SK-N-SH treated with all-trans-retinoic acid at 6 μM for 48 hours (cell line): ENCODE results near the gene SESN2.
"Not testable (repeated sequence)": the region's sequence is repeated elsewhere in the genome, so short reads cannot be mapped to it uniquely, and the experiment has no call there.

Experiments used
- ATAC-seq: fragments of 200-7000 bp; cut with Tn5 transposase; 3 replicates; pipeline ENCODE4 v1.9.1; 2020; ENCODE audit warnings: mild to moderate bottlenecking, moderate library complexity
- ARNTL ChIP-seq: fragments of 450-650 bp; formaldehyde crosslinking; IDR thresholded peaks from 2 replicates; pipeline ENCODE4 v1.5.0; 2020; ENCODE audit warnings: low read depth, mild to moderate bottlenecking, moderate library complexity, borderline replicate concordance
- BACH2 ChIP-seq: fragments of 250-450 bp; sonication (Bioruptor Pico); IDR thresholded peaks from 2 replicates; pipeline ENCODE4 v1.9.0; 2021; ENCODE audit warnings: mild to moderate bottlenecking, borderline replicate concordance
- CSDC2 ChIP-seq: fragments of 250-450 bp; sonication (Bioruptor Pico); IDR thresholded peaks from 2 replicates; pipeline ENCODE4 v1.5.0; 2020; ENCODE audit warnings: mild to moderate bottlenecking, moderate library complexity
- ESRRG ChIP-seq: fragments of 250-450 bp; sonication (Bioruptor Pico); IDR thresholded peaks from 2 replicates; pipeline ENCODE4 v1.6.1; 2021; ENCODE audit warnings: mild to moderate bottlenecking
- GLIS3 ChIP-seq: fragments of 250-450 bp; sonication (Bioruptor Pico); IDR thresholded peaks from 2 replicates; pipeline ENCODE4 v1.5.0; 2020; ENCODE audit warnings: mild to moderate bottlenecking, moderate library complexity
- ISL1 ChIP-seq: fragments of 250-450 bp; sonication (Bioruptor Pico); IDR thresholded peaks from 2 replicates; pipeline ENCODE4 v2.1.2; 2022; ENCODE audit warnings: mild to moderate bottlenecking, moderate library complexity
- OSR1 ChIP-seq: fragments of 250-450 bp; sonication (Bioruptor Pico); IDR thresholded peaks from 2 replicates; pipeline ENCODE4 v1.8.0; 2022; ENCODE audit warnings: moderate library complexity, mild to moderate bottlenecking, inconsistent platforms
- PATZ1 ChIP-seq: fragments of 250-450 bp; sonication (Bioruptor Pico); IDR thresholded peaks from 2 replicates; pipeline ENCODE4 v1.8.0; 2020; ENCODE audit warnings: mild to moderate bottlenecking, moderate library complexity, borderline replicate concordance
- PPARA ChIP-seq: fragments of 250-450 bp; sonication (Bioruptor Pico); IDR thresholded peaks from 2 replicates; pipeline ENCODE4 v1.5.0; 2020; ENCODE audit warnings: mild to moderate bottlenecking, borderline replicate concordance
- RARB ChIP-seq: fragments of 250-450 bp; sonication (Bioruptor Pico); IDR thresholded peaks from 2 replicates; pipeline ENCODE4 v1.8.0; 2021; ENCODE audit warnings: mild to moderate bottlenecking, moderate library complexity
- SNAI2 ChIP-seq: fragments of 250-450 bp; sonication (Bioruptor Pico); IDR thresholded peaks from 2 replicates; pipeline ENCODE4 v1.5.0; 2020; ENCODE audit warnings: mild to moderate bottlenecking, moderate library complexity
- TCF4 ChIP-seq: fragments of 250-450 bp; sonication (Bioruptor Pico); IDR thresholded peaks from 2 replicates; pipeline ENCODE4 v1.8.0; 2021; ENCODE audit warnings: mild to moderate bottlenecking, moderate library complexity, borderline replicate concordance
- TOX ChIP-seq: fragments of 250-450 bp; sonication (Bioruptor Pico); IDR thresholded peaks from 2 replicates; pipeline ENCODE4 v1.8.0; 2021; ENCODE audit warnings: mild to moderate bottlenecking, moderate library complexity, borderline replicate concordance
- ZC3H10 ChIP-seq: fragments of 250-450 bp; sonication (Bioruptor Pico); IDR thresholded peaks from 2 replicates; pipeline ENCODE4 v1.5.1; 2021; ENCODE audit warnings: mild to moderate bottlenecking, moderate library complexity
- ZFP3 ChIP-seq: fragments of 250-450 bp; sonication (Bioruptor Pico); IDR thresholded peaks from 2 replicates; pipeline ENCODE4 v1.5.0; 2020; ENCODE audit warnings: mild to moderate bottlenecking, moderate library complexity
- ZFP30 ChIP-seq: fragments of 450-650 bp; formaldehyde crosslinking; IDR thresholded peaks from 2 replicates; pipeline ENCODE4 v1.5.0; 2022; ENCODE audit warnings: mild to moderate bottlenecking, moderate library complexity
- ZNF565 ChIP-seq: fragments of 450-650 bp; formaldehyde crosslinking; conservative IDR thresholded peaks from 2 replicates; pipeline ENCODE4 v1.5.0; 2020; ENCODE audit warnings: low read depth, mild to moderate bottlenecking, moderate library complexity
- ZNF8 ChIP-seq: fragments of 450-650 bp; formaldehyde crosslinking; IDR thresholded peaks from 2 replicates; pipeline ENCODE4 v1.5.0; 2020; ENCODE audit warnings: mild to moderate bottlenecking, moderate library complexity
- TF ChIP-seq, protein P1 (sequence below): fragments of 250-450 bp; sonication (Bioruptor Pico); IDR thresholded peaks from 2 replicates; pipeline ENCODE4 v1.5.1; 2021; ENCODE audit warnings: mild to moderate bottlenecking, moderate library complexity
- TF ChIP-seq, protein P2 (sequence below): fragments of 250-450 bp; sonication (Bioruptor Pico); IDR thresholded peaks from 2 replicates; pipeline ENCODE4 v1.5.1; 2020; ENCODE audit warnings: low read depth, mild to moderate bottlenecking, moderate library complexity
- TF ChIP-seq, protein P3 (sequence below): fragments of 250-450 bp; sonication (Bioruptor Pico); IDR thresholded peaks from 2 replicates; pipeline ENCODE4 v1.8.0; 2021; ENCODE audit warnings: low read depth, mild to moderate bottlenecking, moderate library complexity, borderline replicate concordance

Gene SESN2

DNA sequence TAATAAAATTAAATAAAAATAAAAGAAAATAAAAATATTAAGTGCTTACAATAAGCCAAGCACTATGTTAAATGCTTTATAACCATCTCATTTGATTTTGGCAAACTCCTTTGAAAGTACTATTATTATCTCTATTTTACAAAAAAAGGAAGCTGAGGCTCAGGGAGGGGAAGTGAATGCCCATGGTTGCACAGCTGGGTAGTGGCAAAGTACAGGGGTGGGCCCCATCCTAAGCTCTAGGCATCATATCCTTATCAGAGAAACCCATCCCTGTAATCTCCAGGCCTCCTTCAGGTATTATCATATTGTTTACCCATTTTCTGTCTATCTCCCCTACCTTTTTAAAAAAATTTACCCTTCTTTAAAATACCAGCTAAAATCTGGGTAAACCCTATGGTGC is 67.2 kb downstream of the SESN2 start:
- no peak for TF ChIP-seq ZNF8
- no peak for TF ChIP-seq ZC3H10 (CRISPR knock-in tag)
- no peak for TF ChIP-seq PATZ1
- TF ChIP-seq, protein P1, sequence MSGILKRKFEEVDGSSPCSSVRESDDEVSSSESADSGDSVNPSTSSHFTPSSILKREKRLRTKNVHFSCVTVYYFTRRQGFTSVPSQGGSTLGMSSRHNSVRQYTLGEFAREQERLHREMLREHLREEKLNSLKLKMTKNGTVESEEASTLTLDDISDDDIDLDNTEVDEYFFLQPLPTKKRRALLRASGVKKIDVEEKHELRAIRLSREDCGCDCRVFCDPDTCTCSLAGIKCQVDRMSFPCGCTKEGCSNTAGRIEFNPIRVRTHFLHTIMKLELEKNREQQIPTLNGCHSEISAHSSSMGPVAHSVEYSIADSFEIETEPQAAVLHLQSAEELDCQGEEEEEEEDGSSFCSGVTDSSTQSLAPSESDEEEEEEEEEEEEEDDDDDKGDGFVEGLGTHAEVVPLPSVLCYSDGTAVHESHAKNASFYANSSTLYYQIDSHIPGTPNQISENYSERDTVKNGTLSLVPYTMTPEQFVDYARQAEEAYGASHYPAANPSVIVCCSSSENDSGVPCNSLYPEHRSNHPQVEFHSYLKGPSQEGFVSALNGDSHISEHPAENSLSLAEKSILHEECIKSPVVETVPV, result no peak
- TF ChIP-seq RARB (CRISPR knock-in tag), result no peak
- TF ChIP-seq, protein P2, sequence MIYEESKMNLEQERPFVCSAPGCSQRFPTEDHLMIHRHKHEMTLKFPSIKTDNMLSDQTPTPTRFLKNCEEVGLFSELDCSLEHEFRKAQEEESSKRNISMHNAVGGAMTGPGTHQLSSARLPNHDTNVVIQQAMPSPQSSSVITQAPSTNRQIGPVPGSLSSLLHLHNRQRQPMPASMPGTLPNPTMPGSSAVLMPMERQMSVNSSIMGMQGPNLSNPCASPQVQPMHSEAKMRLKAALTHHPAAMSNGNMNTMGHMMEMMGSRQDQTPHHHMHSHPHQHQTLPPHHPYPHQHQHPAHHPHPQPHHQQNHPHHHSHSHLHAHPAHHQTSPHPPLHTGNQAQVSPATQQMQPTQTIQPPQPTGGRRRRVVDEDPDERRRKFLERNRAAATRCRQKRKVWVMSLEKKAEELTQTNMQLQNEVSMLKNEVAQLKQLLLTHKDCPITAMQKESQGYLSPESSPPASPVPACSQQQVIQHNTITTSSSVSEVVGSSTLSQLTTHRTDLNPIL (CRISPR knock-in tag), result no peak
- no peak for TF ChIP-seq ZFP3 (CRISPR knock-in tag)
- no peak for TF ChIP-seq GLIS3 (CRISPR knock-in tag)
- no peak for TF ChIP-seq PPARA
- TF ChIP-seq TOX (CRISPR knock-in tag), result no peak
- no peak for TF ChIP-seq TCF4
- TF ChIP-seq SNAI2 (CRISPR knock-in tag), result no peak
- TF ChIP-seq, protein P3, sequence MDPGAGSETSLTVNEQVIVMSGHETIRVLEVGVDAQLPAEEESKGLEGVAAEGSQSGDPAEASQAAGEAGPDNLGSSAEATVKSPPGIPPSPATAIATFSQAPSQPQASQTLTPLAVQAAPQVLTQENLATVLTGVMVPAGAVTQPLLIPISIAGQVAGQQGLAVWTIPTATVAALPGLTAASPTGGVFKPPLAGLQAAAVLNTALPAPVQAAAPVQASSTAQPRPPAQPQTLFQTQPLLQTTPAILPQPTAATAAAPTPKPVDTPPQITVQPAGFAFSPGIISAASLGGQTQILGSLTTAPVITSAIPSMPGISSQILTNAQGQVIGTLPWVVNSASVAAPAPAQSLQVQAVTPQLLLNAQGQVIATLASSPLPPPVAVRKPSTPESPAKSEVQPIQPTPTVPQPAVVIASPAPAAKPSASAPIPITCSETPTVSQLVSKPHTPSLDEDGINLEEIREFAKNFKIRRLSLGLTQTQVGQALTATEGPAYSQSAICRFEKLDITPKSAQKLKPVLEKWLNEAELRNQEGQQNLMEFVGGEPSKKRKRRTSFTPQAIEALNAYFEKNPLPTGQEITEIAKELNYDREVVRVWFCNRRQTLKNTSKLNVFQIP (CRISPR knock-in tag), result no peak
- TF ChIP-seq BACH2 (CRISPR knock-in tag), result no peak
- TF ChIP-seq ESRRG, result no peak
- TF ChIP-seq ISL1, result no peak
- TF ChIP-seq ZNF565 (CRISPR knock-in tag), result no peak
- no peak for TF ChIP-seq ZFP30 (CRISPR knock-in tag)
- TF ChIP-seq ARNTL (CRISPR knock-in tag), result no peak

GRCh38 chr1:28326984-28327383 is 67.7 kb downstream of the SESN2 start:
- no peak for ATAC-seq
- TF ChIP-seq TCF4 (no peak), OSR1 (CRISPR knock-in tag) (no peak), ISL1 (no peak), ARNTL (CRISPR knock-in tag) (no peak), CSDC2 (CRISPR knock-in tag) (no peak), ZC3H10 (CRISPR knock-in tag) (no peak), PPARA (no peak), ZFP3 (CRISPR knock-in tag) (no peak)

More for the DNA sequence above, 67.2 kb downstream of the SESN2 start:
- ATAC-seq, result no peak

- ATAC-seq, result not testable (repeated sequence)
Observed at GRCh38 chr1:28327431-28327830, 68.1 kb downstream of the SESN2 start.

GRCh38 chr1:28328228-28328648 is 68.9 kb downstream of the SESN2 start:
- no peak for ATAC-seq
- TF ChIP-seq ZFP3 (CRISPR knock-in tag) (no peak), ISL1 (no peak), CSDC2 (CRISPR knock-in tag) (no peak), ZNF565 (CRISPR knock-in tag) (no peak), ARNTL (CRISPR knock-in tag) (no peak), ZFP30 (CRISPR knock-in tag) (no peak), GLIS3 (CRISPR knock-in tag) (no peak), PATZ1 (no peak), PPARA (no peak)
- TF ChIP-seq, protein P2 (CRISPR knock-in tag), result no peak
- TF ChIP-seq, protein P3 (CRISPR knock-in tag), result no peak
